Endothelial cell of umbilical vein (primary cell): ENCODE data around the gene SHISA8. TPM values are rescaled to one million over a fixed set of nuclear protein-coding genes. Genes with fewer than 3 reads are reported as not detected.

Experiments
- BruUV-seq: library from RNA; stranded (reverse); fragments of 400-500 nt; replicated peaks from 2 replicates; lab custom pipeline; 2021; lab: Mats Ljungman, UMichigan
- CTCF ChIA-PET: fragments of 300-600, 350-600 bp; sonication (Branson Sonifier 250); formaldehyde crosslinking; loops from one replicate; lab custom pipeline; 2021; ENCODE audit warnings: antibody characterized with exemption, inconsistent platforms; lab: Charles Lee
- POLR2A ChIA-PET: fragments of 300-600, 350-600 bp; sonication (Branson Sonifier 250); formaldehyde crosslinking; loops from one replicate; lab custom pipeline; 2021; ENCODE audit warnings: antibody characterized with exemption, inconsistent platforms; lab: Charles Lee
- DNase-seq: peaks from one replicate; pipeline ENCODE4 v3.0.0-alpha.2; 2011; ENCODE audit warnings: low read depth, low spot score
- FAIRE-seq: peaks from 2 replicates; lab custom pipeline; 2011; peaks lifted over from hg19 to GRCh38; lab: Jason Lieb, UNC
- H2AFZ ChIP-seq: 2 replicates; pipeline ENCODE4 v1.6.0; 2012; ENCODE audit warnings: low read depth, low read length, control low read depth, inconsistent platforms
- H3K27ac ChIP-seq: 2 replicates; pipeline ENCODE4 v1.5.1; 2011; ENCODE audit warnings: low read depth, mild to moderate bottlenecking, control low read depth, low read length, moderate library complexity; ENCODE audit not compliant: insufficient read depth
- H3K27me3 ChIP-seq, 2 experiments: 2 replicates each; pipeline versions ENCODE4 v1.6.0 to v1.6.1; 2011; ENCODE audit warnings: low read length in 2 of 2, mixed read lengths in 1 of 2; ENCODE audit not compliant: control insufficient read depth in 2 of 2, insufficient read depth in 2 of 2
- H3K36me3 ChIP-seq, 2 experiments: 2 replicates in 1 of 2; 3 replicates in 1 of 2; pipeline ENCODE4 v1.5.1; 2011; ENCODE audit warnings: low read length in 2 of 2, mild to moderate bottlenecking in 1 of 2, moderate library complexity in 1 of 2; ENCODE audit not compliant: control insufficient read depth in 2 of 2, insufficient read depth in 2 of 2; ENCODE audit errors: extremely low read depth in 1 of 2
- H3K4me1 ChIP-seq: 3 replicates; pipeline ENCODE4 v1.5.1; 2011; ENCODE audit warnings: mild to moderate bottlenecking, low read length; ENCODE audit not compliant: control insufficient read depth, insufficient read depth; ENCODE audit errors: extremely low read depth
- H3K4me2 ChIP-seq: 2 replicates; pipeline ENCODE4 v1.6.1; 2011; ENCODE audit warnings: low read length, control low read depth, mixed read lengths; ENCODE audit not compliant: insufficient read depth
- H3K4me3 ChIP-seq, 3 experiments: fragments of 200-600 bp in 1 of 3; sonication (generic), shearing (Covaris generic) in 1 of 3; replicated peaks in 1 of 3; 2 replicates each; pipeline ENCODE4 v1.5.1; 2011 to 2016; ENCODE audit warnings: control low read depth in 3 of 3, low read length in 3 of 3, mild to moderate bottlenecking in 2 of 3, inconsistent platforms in 1 of 3, low read depth in 1 of 3, moderate library complexity in 1 of 3; ENCODE audit not compliant: insufficient read depth in 1 of 3
- H3K79me2 ChIP-seq: 2 replicates; pipeline ENCODE4 v1.6.0; 2012; ENCODE audit warnings: low read length, inconsistent platforms; ENCODE audit not compliant: control insufficient read depth, insufficient read depth
- H3K9ac ChIP-seq: replicated peaks from 2 replicates; pipeline ENCODE3; 2011; ENCODE audit warnings: low read length, control low read depth; ENCODE audit not compliant: insufficient read depth; ENCODE audit errors: extremely low read depth
- H3K9me1 ChIP-seq: replicated peaks from 3 replicates; pipeline ENCODE4 v1.6.0; 2011; ENCODE audit warnings: mild to moderate bottlenecking, low read length; ENCODE audit not compliant: control insufficient read depth, insufficient read depth; ENCODE audit errors: extremely low read depth
- H3K9me3 ChIP-seq: replicated peaks from 2 replicates; pipeline ENCODE4 v1.5.1; 2012; ENCODE audit warnings: low read length, inconsistent platforms; ENCODE audit not compliant: control insufficient read depth, insufficient read depth
- H4K20me1 ChIP-seq: replicated peaks from 2 replicates; pipeline ENCODE3; 2011; ENCODE audit warnings: mild to moderate bottlenecking, low read length; ENCODE audit not compliant: control insufficient read depth, insufficient read depth; ENCODE audit errors: extremely low read depth
- CTCF ChIP-seq, 2 donors: IDR thresholded peaks; 1 replicate in 1 of 2; 2 replicates in 1 of 2; pipeline ENCODE4 v1.5.1; 2011; ENCODE audit warnings: low read length in 2 of 2, mild to moderate bottlenecking in 2 of 2, moderate library complexity in 2 of 2, control low read depth in 1 of 2, inconsistent platforms in 1 of 2, low read depth in 1 of 2; ENCODE audit not compliant: insufficient read depth in 1 of 2; ENCODE audit errors: extremely low read depth in 1 of 2
- EZH2 ChIP-seq: IDR thresholded peaks from 2 replicates; pipeline ENCODE4 v1.6.1; 2012; ENCODE audit warnings: borderline replicate concordance, low read depth, mild to moderate bottlenecking, moderate library complexity, low read length, inconsistent platforms; ENCODE audit not compliant: severe bottlenecking
- FOS ChIP-seq: IDR thresholded peaks from 2 replicates; pipeline ENCODE4 v1.6.1; 2011; ENCODE audit warnings: mild to moderate bottlenecking, low read length, moderate library complexity, borderline replicate concordance; ENCODE audit not compliant: insufficient read depth
- GATA2 ChIP-seq: IDR thresholded peaks from 2 replicates; pipeline ENCODE4 v1.7.0; 2011; ENCODE audit warnings: low read depth, mild to moderate bottlenecking, moderate library complexity, mixed read lengths, low read length; ENCODE audit not compliant: insufficient read length, insufficient read depth
- JUN ChIP-seq: IDR thresholded peaks from 2 replicates; pipeline ENCODE4 v1.6.1; 2011; ENCODE audit warnings: borderline replicate concordance, low read depth; ENCODE audit not compliant: insufficient read length, insufficient read depth
- MYC ChIP-seq: IDR thresholded peaks from one replicate; pipeline ENCODE4 v1.6.1; 2011; ENCODE audit warnings: mild to moderate bottlenecking, low read depth, low read length
- POLR2A ChIP-seq: IDR thresholded peaks from 2 replicates; pipeline ENCODE4 v1.6.1; 2012; ENCODE audit warnings: low read depth, mild to moderate bottlenecking, control low read depth, low read length
- POLR2AphosphoS5 ChIP-seq: IDR thresholded peaks from 2 replicates; pipeline ENCODE4 v1.6.1; 2012; ENCODE audit warnings: low read depth, mild to moderate bottlenecking, control low read depth, low read length, moderate library complexity; ENCODE audit not compliant: insufficient read depth
- dilution Hi-C: fragments of 300-500 bp; cut with MboI; formaldehyde crosslinking; loops from one replicate; pipeline ENCODE4 v1.15.0; 2019; ENCODE audit warnings: low sequenced_read_pairs; ENCODE audit not compliant: extremely low pct_ligation_motif_present
- intact Hi-C: fragments of 100-400 bp; cut with micrococcal nuclease; formaldehyde crosslinking; loops from one replicate; pipeline ENCODE4 v1.10.0; 2022
- polyA plus RNA-seq, 4 experiments: library from polyadenylated mRNA; depleted of rRNA in 3 of 4; stranded (reverse) in 3 of 4; unstranded in 1 of 4; fragments of >200 nt; gene quantifications; 2 replicates each; pipeline versions ENCODE4 v1.2.1 to v1.2.3, GENCODE V29; 2011 to 2012; ENCODE audit warnings: missing spikeins in 1 of 4
- total RNA-seq: library from RNA; stranded (reverse); gene quantifications from 2 replicates; pipeline ENCODE4 v1.2.3, GENCODE V29; 2021

SHISA8 gene
- total and polyA plus RNA-seq, 2 donors (not counting 3 experiments of a cell fraction or from before 2014, with no cell fraction given): not detected

- Histone ChIP-seq H4K20me1 (no peaks in the 10 kb centered on the region), H3K9me1 (no peaks in the 10 kb centered on the region), H3K4me1 (peaks cover 4% of the 10 kb centered on the region), H3K4me2 (no peak overlapping the region), H3K4me3 (no peak overlapping the region), H2AFZ (no peak overlapping the region), H3K36me3 (no peaks in the 10 kb centered on the region), H3K9me3 (no peaks in the 10 kb centered on the region), H3K79me2 (no peaks in the 10 kb centered on the region), H3K9ac (no peak overlapping the region), H3K27me3 (peaks cover 9 to 14% of the 10 kb centered on the region in 2 experiments), H3K27ac (no peak overlapping the region)
- intact Hi-C loops (no loop called here), dilution Hi-C loops (no loop called here)
- TF ChIP-seq MYC (no peak), POLR2AphosphoS5 (no peak), FOS (no peak), JUN (no peak), POLR2A (no peak), GATA2 (no peak), EZH2 (no peak), CTCF (IDR thresholded peaks at IDR 0.05; ENCODE audit: extremely low read depth in 1 of 2, insufficient read depth in 1 of 2, low read depth in 1 of 2, low read length in 2 of 2) (no peak)
- POLR2A ChIA-PET: no interaction called here
- CTCF ChIA-PET: interaction anchor here (1.0 to 5.6 kb wide), 2 partner anchors 10 to 12 kb away, joined by 3 to 62 read pairs; no protein-coding TSS in a partner anchor
- FAIRE-seq (no peak), DNase-seq (no peak)
- no TSS peak for BruUV-seq
Measured at GRCh38 chr22:41928593-41929417, 13.9 kb upstream of the SHISA8 start.
